Glomerular visceral epithelial cell (primary cell): ENCODE data around the gene ADGRG7.
"Not testable (repeated sequence)": the region's sequence is repeated elsewhere in the genome, so short reads cannot be mapped to it uniquely, and the experiment has no call there.

Experiments used
- DNase-seq: peaks from one replicate; pipeline ENCODE4 v3.0.0-alpha.2; 2016; ENCODE audit errors: extremely low spot score

The ADGRG7 gene

DNA sequence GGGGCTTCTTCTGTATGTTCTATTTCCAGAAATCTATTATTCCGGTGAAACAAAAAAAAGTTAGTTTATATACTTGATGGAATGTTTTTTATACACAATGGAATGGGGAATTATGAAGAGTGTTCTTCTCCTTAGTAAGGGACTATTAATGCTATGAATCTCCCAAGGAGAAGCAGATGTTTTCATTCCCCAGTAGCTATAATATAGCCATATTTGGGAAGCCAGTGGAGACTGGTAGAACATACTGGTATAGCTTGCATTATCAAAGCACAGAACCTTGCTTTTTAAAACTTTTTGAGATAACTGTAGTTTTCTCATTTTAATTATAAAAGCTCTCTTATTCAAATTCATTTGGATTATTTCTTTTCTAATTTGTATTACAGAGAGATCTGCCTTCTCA, 38.3 kb downstream of the ADGRG7 start:
- DNase-seq, result no peak

DNA sequence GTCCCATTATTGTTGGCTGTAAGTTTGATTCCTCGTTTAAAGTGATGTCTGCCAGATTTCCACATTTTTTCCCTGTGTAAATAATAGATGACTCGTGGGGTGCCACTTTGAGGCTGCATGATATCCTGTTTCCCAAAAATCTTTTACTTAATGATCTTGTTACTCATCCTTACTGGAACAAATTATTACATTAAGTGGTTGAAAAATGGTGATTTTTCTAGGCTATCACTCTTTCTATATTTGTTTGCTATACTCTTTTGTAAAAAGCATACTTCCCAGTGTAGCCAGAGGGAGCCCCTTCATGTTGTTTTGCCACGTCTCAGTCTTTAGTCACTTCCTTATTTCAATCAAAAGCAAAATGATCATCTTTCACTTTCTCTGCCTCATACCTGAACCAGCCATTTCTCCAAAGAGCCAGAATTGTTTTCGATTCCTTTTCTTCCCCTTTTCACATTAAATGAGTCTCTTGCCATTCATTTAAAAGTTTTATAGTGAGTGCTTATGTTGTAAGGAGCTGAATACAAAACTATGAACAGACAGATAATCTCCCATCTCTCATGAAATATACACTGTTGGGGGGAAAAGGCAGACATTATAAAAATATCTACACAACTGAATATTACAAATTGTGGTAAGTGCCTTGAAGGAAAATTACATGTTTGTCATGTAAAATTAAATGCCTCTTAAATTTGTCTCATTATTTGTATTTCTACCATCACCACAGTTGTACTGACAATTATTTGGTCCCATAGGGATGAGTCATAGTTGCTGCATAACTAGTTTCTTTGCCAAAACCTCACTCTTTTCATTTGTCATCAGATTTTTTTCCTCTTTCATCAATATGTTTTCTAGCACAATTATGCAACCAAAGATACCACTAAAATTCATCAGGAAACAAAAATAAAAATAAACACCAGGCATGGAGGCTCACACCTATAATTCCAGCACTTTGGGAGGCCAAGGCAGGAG, 41.5 kb downstream of the ADGRG7 start:
- DNase-seq, result peak; percentile 8

DNA sequence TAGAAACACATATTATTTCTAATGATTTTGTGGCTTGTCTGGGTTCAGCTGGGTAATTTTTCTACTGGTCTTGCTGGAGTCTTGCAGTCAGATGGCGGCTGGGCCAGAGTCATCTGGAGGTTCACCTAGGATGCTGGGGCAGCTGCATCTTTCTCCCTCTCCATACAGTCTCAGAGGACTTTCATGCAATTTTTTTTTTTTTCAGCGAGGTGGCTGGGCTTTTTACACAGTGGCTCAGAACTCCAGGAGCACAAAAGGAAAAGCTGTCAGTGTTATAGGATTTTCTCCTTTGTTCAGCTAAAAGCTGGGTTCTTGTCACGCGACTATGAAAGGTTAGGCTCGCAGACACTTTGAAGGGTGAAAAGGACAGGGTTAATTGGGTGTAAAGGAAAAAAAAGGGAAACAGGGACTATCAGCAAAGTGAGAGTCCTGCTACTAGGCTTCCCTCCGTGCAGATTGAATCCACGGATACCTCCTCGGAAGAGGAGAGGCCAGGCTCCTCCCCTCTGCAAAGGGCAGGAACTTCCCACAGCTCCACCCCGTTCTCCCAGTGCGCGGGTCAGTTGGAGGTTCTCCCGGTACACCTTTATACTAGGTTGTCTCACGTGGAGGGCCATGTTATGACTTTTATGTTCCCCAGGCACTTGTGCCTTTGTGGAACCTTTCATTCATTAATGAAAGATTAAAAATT, 44.3 kb downstream of the ADGRG7 start:
- no peak for DNase-seq

DNA sequence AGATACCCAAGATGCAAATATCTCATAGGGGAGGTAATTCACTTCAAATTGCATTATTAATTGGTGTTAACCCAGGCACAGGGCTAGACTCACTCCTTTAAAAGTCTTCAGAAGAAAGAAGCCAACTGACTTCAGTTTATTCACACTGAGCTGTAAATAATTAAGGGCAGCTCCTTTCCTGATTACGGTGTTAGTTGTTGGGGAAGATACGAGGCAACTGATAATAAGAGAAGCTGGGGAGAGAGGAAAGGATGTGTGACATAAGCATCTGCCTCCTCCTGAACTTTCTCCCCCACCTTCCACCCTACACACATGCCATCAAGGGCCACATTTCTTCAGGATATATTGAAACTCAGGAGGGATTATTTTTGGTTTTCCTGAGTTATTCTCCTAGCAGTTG, 47.5 kb downstream of the ADGRG7 start:
- DNase-seq, result no peak

DNA sequence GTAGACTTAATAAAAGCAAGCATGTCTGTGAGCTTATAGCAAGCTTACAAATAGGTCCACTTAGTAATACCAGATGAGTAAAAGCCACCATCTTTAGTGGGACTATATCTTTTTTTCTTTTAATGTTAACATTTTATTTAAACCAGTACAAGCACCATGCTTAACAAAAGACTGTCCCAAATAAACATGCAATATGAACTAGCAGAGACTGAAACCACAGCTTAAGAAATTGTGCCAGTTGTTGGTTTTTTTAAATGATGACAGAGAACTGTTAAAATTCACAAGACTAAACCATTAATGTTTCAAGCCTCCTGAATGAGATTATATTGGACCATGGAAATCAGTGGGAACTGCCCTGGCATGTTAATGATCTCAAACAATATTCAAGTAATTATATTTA, 51.9 kb downstream of the ADGRG7 start:
- DNase-seq, result not testable (repeated sequence)

DNA sequence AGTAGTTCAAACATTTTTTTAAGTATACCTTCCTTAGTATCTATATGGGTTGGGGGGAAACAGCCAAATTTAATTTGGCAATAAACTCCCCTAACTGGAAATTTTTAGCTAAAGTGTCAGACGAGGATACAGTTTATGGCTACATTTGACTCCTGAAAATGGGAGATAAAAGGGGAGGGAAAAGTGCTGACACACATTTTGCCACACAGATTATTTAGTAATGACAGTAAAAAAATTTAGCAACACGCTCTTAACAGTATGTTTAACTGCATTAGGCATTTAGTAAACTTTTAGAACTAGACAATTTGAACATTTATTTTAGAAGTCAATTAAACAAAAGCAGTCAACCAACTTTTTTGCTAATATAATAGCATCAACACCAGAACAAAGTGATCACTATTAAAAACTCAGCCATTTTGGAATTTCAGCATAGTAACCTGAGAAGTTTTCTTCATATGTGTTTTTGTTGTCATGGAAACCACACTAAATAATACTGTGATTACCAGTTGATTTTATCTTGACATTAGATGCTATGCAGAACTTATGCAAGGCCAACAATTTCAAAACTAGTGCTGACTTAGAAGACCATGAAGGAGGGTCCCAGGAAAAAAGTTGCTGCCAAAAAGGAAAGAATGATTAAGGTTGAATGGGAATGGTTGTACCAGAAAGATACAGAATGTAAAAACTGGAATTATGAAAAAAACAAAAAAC, 52.9 kb downstream of the ADGRG7 start:
- DNase-seq, result no peak

DNA sequence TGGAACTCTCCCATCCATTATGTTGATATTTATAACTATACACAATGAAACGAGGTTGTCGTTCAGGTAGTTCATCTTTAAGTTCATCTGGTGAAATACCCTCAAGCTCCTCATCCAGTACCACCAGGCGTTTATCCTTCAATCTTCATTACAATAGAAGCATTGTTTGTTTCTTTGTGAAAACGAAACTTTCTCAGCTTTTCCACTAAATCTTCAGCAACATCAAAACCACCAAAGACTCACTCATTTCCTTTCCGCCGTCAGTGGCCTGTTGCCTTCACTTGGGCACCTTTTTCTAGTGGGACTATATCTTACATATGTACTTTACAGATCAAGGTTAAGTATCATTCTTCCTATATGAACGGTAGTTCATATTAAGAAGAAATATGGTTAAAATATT, 55.8 kb downstream of the ADGRG7 start:
- no peak for DNase-seq

DNA sequence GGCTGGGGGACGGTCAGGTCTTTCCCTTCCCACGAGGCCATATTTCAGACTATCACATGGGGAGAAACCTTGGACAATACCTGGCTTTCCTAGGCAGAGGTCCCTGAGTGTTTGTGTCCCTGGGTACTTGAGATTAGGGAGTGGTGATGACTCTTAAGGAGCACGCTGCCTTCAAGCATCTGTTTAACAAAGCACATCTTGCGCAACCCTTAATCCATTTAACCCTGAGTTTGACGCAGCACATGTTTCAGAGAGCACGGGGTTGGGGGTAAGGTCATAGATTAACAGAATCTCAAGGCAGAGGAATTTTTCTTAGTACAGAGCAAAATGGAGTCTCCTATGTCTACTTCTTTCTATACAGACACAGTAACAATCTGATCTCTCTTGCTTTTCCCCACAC, 57.3 kb downstream of the ADGRG7 start:
- DNase-seq, result not testable (repeated sequence)

DNA sequence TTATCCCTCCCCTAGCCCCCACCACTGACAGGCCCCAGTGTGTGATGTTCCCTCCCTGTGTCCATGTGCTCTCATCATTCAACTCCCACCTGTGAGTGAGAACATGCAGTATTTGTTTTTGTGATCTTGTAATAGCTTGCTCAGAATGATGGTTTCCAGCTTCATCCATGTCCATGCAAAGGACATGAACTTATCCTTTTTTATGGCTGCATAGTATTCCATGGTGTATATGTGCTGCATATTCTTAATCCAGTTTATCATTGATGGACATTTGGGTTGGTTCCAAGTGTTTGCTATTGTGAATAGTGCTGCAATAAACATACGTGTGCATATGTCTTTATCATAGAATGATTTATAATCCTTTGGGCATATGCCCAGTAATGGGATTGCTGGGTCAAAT, 57.9 kb downstream of the ADGRG7 start:
- DNase-seq, result not testable (repeated sequence)

DNA sequence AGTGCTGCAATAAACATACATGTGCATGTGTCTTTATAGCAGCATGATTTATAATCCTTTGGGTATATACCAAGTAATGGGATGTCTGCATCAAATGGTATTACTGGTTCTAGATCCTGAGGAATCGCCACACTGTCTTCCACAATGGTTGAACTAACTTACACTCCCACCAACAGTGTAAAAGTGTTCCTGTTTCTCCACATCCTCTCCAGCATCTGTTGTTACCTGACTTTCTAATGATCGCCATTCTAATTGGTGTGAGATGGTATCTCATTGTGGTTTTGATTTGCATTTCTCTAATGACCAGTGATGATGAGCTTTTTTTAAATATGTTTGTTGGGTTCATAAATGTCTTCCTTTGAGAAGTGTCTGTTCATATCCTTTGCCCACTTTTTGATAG, 61.6 kb downstream of the ADGRG7 start:
- not testable (repeated sequence) for DNase-seq

DNA sequence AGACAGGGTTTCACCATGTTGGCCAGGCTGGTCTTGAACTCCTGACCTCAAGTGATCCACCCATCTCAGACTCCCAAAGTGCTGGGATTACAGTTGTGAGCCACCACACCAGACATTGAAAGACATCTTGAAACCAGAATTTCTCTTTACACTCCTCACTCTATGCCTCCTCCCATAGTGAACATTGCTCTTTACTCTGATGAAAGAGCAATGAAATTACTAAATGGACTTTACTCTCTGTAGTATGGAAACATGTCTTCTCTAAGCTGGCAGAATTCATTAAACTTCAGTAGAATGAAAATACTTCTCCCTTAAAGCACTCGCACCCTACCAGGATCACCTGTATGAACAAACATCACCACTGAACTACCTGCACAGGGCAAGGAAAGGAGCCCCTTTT, 72.1 kb downstream of the ADGRG7 start:
- no peak for DNase-seq

DNA sequence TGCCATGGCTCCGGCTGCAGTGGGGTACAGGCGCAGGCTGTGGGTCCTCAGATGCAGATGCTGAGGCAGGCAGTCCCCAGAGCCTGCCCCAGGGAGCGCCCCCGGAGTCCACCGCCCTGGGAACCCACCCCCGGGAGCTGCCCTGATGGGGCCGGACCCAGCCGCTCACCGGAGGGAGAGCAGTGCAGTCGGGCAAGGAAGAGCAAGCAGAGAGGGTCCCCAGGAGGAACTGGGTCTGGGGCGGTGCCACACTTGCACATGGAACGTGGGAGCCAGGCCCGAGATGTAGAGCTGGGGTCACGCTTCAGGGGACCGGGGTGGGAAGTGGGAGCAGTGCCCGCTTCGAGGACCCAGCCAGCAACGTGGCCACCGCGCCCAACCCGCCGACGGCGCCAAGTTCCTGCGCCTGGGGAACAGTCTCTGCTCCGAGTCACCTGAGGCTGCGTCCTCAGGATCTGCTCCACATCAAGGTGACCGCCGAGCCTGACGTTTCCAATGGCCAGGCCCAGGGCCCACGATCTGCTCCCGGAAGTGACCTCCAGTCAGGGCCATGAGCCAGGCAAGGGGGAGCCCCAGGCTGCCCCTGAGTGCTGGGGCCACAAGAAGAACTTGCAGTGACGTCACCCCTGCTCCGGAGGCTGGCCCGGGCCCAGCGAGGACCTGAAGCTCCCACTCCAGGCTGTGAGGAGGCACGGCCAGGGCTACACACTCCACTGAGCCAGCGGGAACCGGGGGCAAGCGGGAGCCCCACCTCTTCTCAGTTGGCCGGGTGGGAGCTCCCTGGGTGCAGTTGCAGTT, 72.9 kb downstream of the ADGRG7 start:
- no peak for DNase-seq

DNA sequence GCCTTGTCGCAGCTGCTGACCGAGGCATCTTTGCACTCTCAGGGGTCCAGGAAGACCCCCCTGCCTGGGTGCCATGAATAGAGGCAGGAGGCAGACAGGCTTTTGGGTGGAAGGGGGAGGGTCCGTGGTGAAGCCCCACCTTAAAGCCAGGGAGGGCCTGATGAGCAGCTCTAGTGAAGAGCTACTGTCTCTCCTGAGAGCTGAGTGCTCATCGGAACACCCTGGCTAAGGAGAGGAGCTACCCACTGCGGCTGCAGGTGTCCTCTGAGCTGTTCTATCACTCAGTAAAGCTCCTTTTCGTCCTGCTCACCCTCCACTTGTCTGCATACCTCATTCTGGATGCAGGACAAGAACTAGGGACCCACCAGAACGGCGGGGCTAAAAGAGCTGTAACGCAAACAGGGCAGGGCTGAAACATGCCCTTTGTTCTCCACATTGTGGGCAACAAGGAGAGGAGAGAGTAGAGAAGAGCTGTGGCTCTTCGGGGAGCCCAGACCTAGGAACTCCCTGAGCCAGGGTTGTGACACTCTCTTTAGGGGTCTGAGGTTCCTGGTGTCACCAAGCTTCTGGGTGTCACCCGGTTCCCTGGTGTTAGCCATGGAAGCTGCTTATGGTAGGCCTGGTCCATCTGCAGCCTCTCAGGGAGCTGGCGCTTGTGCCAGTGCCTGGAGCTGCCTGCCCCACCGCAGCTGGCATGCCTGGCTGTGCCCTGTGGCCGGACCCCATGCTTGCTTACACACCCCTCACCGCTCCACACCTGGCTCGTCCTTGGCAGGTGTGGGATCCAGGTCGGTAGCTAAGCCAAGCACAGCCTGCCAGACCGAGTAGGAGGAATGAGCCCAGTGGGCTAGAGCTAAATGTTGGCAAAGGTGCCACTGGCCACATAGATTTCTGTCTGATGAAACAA, 73.7 kb downstream of the ADGRG7 start:
- no peak for DNase-seq

DNA sequence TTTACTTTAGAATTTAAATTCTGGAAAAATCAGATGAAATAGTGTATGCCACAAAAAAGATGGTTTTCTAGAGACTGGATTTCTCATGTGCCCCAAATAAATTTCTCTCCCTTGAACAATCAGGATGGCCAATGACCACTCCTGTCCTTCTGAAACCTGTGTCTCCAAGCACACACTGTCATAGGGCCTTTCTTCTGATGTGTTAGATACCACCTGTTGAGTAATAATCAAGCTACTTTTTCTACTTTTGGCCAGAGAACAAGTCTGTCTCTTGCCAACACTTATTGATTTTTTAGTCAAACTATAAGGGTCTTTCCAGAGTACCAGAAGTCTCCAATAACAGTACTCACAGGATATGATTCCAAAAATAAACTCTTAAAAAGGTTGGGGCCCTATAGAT, 83.8 kb downstream of the ADGRG7 start:
- no peak for DNase-seq

DNA sequence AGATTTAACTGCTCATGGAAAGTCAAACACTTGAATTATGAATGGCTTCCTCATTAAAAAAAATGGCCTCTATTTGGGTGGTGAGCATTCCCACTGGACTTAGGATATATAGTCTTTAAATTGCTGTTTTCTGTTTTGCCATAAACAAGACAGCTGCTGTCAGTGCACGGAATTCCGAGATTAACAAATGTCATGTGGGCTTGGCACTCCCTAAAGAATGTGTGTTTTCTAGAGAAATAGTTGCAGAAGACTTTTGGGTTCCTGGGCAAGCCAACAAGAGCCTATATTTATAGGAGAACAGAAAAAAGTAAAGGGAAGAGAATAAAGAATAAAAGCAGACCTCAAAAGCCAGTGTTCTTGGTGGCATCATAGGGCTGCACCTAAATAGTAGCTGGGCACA, 86.3 kb downstream of the ADGRG7 start:
- DNase-seq, result no peak

DNA sequence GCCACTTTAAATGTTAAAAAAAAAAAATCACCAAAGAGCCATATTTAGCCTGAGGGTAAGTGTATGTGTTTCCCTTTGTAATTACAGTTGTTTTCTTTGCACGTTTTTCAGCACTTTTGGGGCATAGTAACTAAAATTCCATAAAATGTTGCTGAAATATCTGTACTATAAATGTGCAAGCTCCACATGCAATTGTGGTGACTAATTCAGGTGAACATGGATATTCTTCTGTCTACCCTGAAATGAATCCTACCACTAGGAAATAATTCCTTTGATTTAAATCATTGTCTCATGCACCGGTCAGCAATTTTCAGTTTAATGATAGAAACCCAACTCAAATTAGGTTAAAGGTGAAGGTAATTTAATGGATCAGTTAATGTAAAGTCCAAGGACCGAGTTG, 86.8 kb downstream of the ADGRG7 start:
- DNase-seq, result no peak

DNA sequence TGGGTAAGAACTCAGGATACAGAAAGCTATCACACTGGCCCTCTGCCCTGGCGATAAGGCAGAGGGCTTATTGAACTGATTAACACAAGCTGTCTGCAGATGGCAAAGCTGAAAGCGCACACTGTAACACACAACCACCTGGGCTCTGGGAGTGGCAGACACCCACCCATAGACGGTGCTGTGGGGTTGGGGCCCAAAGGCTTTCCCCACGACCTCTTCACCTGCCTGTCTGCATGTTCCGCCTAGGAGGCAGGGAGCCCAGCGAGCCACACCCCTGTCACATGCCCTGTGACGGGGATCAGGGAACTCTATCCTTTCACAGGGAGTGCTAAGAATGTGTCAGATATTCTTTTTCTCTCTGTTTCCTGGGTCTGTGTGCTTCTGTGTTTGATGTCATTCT, 87.8 kb downstream of the ADGRG7 start:
- DNase-seq, result no peak

DNA sequence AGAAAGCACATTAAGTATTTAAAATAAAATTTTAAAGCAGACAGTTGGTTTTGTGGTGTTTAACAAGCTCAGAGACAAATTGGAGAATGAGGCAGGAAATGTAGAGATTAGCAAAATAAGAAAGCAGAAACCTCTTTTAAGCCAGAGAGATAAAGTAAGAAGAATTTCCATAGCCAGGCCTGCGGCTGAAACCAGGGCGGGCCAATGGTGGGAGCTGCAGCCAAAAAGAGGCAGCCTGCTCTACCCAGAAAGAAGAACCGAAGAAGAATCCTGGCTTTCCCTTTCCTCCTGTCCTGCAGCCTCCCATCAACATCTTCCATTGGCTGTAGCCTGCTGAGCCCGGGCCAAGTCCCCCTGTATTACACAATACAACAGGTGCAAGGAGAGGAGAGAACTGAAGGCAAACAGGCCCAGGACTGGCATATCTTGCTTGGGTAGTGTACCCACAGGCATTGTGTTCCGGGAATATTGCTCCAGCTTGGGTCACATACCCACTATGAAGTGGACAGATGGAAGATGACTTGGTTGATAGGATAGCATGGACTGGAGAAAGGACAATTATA, 88.4 kb downstream of the ADGRG7 start:
- no peak for DNase-seq

DNA sequence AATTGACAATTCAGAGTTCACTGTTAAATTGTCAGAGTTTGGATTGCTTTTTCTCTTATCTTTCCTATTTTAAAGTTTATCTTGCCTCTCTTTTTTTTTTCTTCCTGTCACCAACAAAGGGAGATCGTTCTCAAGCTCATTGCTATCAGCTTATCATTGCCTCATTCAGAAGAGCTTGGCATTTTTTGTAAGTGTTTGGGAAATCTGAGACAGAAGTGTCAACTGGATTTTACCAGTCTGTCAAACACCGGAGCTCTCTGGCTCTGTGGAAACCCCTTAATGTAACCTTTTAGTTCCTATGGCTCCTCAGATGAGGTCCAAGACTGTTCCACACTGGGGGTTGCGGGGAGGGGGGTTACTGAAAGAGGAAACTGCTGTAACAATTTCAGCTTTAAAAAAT, 89.3 kb downstream of the ADGRG7 start:
- no peak for DNase-seq

DNA sequence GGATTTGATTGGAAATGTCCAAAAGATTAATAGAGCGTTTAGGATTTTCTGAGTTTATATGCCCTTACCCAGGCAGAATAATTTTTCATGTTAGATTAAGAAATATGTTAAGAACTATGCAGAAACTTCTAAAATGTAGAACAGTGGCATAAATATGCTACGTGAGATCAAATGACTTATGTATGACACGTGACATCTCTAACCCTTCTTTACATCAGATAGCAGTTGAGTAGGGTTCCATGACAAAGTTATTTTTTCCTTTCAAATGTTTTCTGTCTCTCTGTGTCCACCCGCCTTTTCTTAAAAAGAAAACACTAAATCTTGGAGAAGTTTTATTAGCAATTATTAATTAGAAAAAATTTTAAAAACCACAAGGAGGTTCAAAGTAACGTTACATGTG, 91.3 kb downstream of the ADGRG7 start:
- no peak for DNase-seq
